Retina (tissue), 1 donor: Measurements from ENCODE around the gene RALGDS.
A peak's percentile ranks its signal among the peaks of the same experiment; 100 is the strongest.

ENCODE experiments used
- DNase-seq: peaks from one replicate; pipeline ENCODE4 v3.0.0-alpha.2; 2016

The RALGDS gene

GRCh38 chr9:133118568-133118967 is 2.5 kb downstream of the RALGDS start:
- DNase-seq, result peak; percentile 14

- no peak for DNase-seq
Measured at GRCh38 chr9:133118179-133118520, 2.9 kb downstream of the RALGDS start.

GRCh38 chr9:133117271-133118178 is 3.5 kb downstream of the RALGDS start:
- peak; percentile 18 for DNase-seq

GRCh38 chr9:133116346-133117231 is 4.5 kb downstream of the RALGDS start:
- no peak for DNase-seq

- DNase-seq, result peak; percentile 27
Measured at GRCh38 chr9:133115604-133116345, 5.3 kb downstream of the RALGDS start.

- DNase-seq, result peak; percentile 72
Measured at GRCh38 chr9:133114886-133115603, 6.0 kb downstream of the RALGDS start.

- DNase-seq, result peak; percentile 80
Measured at GRCh38 chr9:133113949-133114885, 6.8 kb downstream of the RALGDS start.

- DNase-seq, result no peak
Measured at GRCh38 chr9:133113163-133113948, 7.7 kb downstream of the RALGDS start.

GRCh38 chr9:133112663-133113026 is 8.4 kb downstream of the RALGDS start:
- no peak for DNase-seq

- no peak for DNase-seq
Measured at GRCh38 chr9:133111808-133112662, 9.0 kb downstream of the RALGDS start.

- DNase-seq, result no peak
Measured at GRCh38 chr9:133109931-133110650, 10.9 kb downstream of the RALGDS start.

- DNase-seq, result no peak
Measured at GRCh38 chr9:133108794-133109641, 12.0 kb downstream of the RALGDS start.

GRCh38 chr9:133107961-133108793 is 12.9 kb downstream of the RALGDS start:
- no peak for DNase-seq

GRCh38 chr9:133107245-133107722 is 13.8 kb downstream of the RALGDS start:
- no peak for DNase-seq

GRCh38 chr9:133106511-133107244 is 14.4 kb downstream of the RALGDS start:
- no peak for DNase-seq

GRCh38 chr9:133105461-133105770 is 15.6 kb downstream of the RALGDS start:
- no peak for DNase-seq
